Measurements from ENCODE around the gene FBXL20.
"Not testable (repeated sequence)": the region's sequence is repeated elsewhere in the genome, so short reads cannot be mapped to it uniquely, and the experiment has no call there.

FBXL20 gene

GRCh38 chr17:39385040-39385439 is 16.4 kb downstream of the FBXL20 start:
- DNase-seq (ENCODE audit: low spot score) (no peak), FAIRE-seq (peak; percentile 9)

- FAIRE-seq (no peak), DNase-seq (ENCODE audit: low spot score) (no peak)
These were observed 21.3 kb downstream of the FBXL20 start for GRCh38 chr17:39380144-39380543.

- DNase-seq (ENCODE audit: low spot score) (no peak), FAIRE-seq (no peak)
These were observed 25.0 kb downstream of the FBXL20 start for GRCh38 chr17:39376434-39376833.

GRCh38 chr17:39367805-39368204 is 33.6 kb downstream of the FBXL20 start:
- not testable (repeated sequence) for FAIRE-seq; DNase-seq (ENCODE audit: low spot score)

GRCh38 chr17:39365872-39366271 is 35.6 kb downstream of the FBXL20 start:
- DNase-seq (ENCODE audit: low spot score) (no peak), FAIRE-seq (no peak)

- no peak for FAIRE-seq
- DNase-seq (ENCODE audit: low spot score), result no peak
These were observed 36.2 kb downstream of the FBXL20 start for GRCh38 chr17:39365242-39365641.

GRCh38 chr17:39364236-39365025 is 37.0 kb downstream of the FBXL20 start:
- DNase-seq (ENCODE audit: low spot score), result no peak
- no peak for FAIRE-seq

- no peak for FAIRE-seq
These were observed 40.4 kb downstream of the FBXL20 start for GRCh38 chr17:39361064-39361463.

GRCh38 chr17:39360537-39360936 is 40.9 kb downstream of the FBXL20 start:
- FAIRE-seq (no peak), DNase-seq (ENCODE audit: low spot score) (no peak)

More at GRCh38 chr17:39361064-39361463, 40.4 kb downstream of the FBXL20 start:
- no peak for DNase-seq (ENCODE audit: low spot score)

- FAIRE-seq, result no peak
- DNase-seq (ENCODE audit: low spot score), result no peak
These were observed 41.4 kb downstream of the FBXL20 start for GRCh38 chr17:39359994-39360393.

GRCh38 chr17:39357986-39358385 is 43.4 kb downstream of the FBXL20 start:
- DNase-seq (ENCODE audit: low spot score) (no peak), FAIRE-seq (no peak)

- no peak for DNase-seq (ENCODE audit: low spot score)
- no peak for FAIRE-seq
These were observed 43.9 kb downstream of the FBXL20 start for GRCh38 chr17:39357488-39357887.

GRCh38 chr17:39352986-39353385 is 48.4 kb downstream of the FBXL20 start:
- no peak for DNase-seq (ENCODE audit: low spot score)
- no peak for FAIRE-seq

- no peak for FAIRE-seq
- DNase-seq (ENCODE audit: low spot score), result no peak
These were observed 48.9 kb downstream of the FBXL20 start for GRCh38 chr17:39352511-39352910.

- no peak for DNase-seq (ENCODE audit: low spot score)
- no peak for FAIRE-seq
These were observed 49.9 kb downstream of the FBXL20 start for GRCh38 chr17:39351508-39351907.

GRCh38 chr17:39349246-39349645 is 52.2 kb downstream of the FBXL20 start:
- DNase-seq (ENCODE audit: low spot score) (no peak), FAIRE-seq (no peak)

GRCh38 chr17:39346863-39347262 is 54.6 kb downstream of the FBXL20 start:
- DNase-seq (ENCODE audit: low spot score); FAIRE-seq: not testable (repeated sequence)

GRCh38 chr17:39341541-39341940 is 59.9 kb downstream of the FBXL20 start:
- FAIRE-seq, result no peak

GRCh38 chr17:39340731-39341130 is 60.7 kb downstream of the FBXL20 start:
- no peak for FAIRE-seq
- no peak for DNase-seq (ENCODE audit: low spot score)

More at GRCh38 chr17:39341541-39341940, 59.9 kb downstream of the FBXL20 start:
- no peak for DNase-seq (ENCODE audit: low spot score)

- FAIRE-seq (no peak), DNase-seq (ENCODE audit: low spot score) (no peak)
These were observed 62.2 kb downstream of the FBXL20 start for GRCh38 chr17:39339272-39339671.

GRCh38 chr17:39337649-39338048 is 63.8 kb downstream of the FBXL20 start:
- not testable (repeated sequence) for DNase-seq (ENCODE audit: low spot score); FAIRE-seq

GRCh38 chr17:39335704-39336223 is 65.7 kb downstream of the FBXL20 start:
- FAIRE-seq, result no peak
- DNase-seq (ENCODE audit: low spot score), result no peak
